ENCODE data around the gene UBXN6.
A peak's percentile ranks its signal among the peaks of the same experiment; 100 is the strongest.

Gene UBXN6

DNA sequence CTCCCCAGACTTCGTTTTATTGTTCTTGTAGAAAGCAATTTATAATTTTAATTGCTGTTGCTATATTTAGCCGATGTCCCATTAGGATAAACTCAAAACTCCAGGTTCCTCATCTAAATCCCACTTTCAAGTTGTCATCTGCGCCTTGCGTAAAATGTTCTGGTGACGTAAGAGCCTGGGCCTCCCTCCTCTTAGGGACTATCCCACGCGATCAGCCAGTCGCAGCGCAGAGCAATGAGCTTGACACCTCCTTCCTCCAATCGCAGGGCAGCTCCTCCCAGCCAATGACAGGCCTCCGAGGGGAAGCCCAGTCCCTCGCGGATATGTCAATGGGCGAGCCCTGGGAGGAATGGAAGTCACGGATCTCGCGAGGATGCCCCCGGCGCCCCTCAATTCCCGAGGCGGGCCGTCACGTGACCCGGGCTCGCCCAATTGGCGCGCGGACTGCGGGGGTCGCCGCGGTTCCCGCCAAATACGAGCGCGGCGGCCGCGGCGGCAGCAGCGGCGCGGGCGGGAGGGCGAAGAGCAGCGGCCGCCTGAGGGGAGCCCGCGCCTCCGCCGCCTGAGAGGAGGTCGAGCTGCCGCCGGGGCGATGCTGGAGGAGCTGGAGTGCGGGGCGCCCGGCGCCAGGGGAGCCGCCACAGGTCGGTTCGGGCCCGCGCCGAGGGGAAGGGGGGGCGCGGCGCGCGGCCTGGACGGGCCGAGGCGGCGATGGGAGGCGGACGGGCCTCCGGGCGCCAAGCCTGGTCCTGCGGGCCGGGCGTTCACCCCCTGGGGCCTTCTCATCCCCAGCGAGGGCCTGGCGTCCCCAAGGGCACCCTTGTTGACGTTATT, 55.2 kb downstream of the UBXN6 start, which contains the start of gene CHAF1A:
CHAF1A (plus strand) TSS at position 470 of the 834 bp plus-strand sequence; CDS start at position 593, 123 bp downstream.
- H3K4me3 ChIP-seq (ENCODE audit: low read length): peak within 1 kb of the TSS; percentile 83
- TF ChIP-seq, protein P1, sequence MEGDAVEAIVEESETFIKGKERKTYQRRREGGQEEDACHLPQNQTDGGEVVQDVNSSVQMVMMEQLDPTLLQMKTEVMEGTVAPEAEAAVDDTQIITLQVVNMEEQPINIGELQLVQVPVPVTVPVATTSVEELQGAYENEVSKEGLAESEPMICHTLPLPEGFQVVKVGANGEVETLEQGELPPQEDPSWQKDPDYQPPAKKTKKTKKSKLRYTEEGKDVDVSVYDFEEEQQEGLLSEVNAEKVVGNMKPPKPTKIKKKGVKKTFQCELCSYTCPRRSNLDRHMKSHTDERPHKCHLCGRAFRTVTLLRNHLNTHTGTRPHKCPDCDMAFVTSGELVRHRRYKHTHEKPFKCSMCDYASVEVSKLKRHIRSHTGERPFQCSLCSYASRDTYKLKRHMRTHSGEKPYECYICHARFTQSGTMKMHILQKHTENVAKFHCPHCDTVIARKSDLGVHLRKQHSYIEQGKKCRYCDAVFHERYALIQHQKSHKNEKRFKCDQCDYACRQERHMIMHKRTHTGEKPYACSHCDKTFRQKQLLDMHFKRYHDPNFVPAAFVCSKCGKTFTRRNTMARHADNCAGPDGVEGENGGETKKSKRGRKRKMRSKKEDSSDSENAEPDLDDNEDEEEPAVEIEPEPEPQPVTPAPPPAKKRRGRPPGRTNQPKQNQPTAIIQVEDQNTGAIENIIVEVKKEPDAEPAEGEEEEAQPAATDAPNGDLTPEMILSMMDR (conservative IDR thresholded peaks at IDR 0.05; ENCODE audit: low read length): no peak
- peak; percentile 100 for DNase-seq (ENCODE audit: low read depth)

DNA sequence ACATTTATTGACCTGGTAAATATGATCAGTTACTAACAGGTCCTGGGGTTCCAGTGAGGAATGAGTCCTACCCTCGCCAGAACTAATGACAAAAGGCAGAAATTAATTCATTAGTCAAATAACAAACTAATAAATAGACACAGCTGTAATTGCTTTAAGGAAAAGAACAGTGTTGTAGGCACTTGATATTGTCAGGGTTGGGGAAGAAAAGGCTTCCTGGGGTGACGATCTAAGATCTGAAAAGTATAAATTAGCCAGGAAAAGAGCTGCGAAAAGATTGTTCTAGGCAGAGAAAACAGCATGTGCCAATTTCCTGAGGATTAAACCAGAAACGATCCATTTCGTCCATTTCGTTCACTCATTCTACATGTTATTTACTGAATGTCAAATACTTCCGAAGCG, 55.8 kb downstream of the UBXN6 start:
- DNase-seq (ENCODE audit: low read depth): no peak

DNA sequence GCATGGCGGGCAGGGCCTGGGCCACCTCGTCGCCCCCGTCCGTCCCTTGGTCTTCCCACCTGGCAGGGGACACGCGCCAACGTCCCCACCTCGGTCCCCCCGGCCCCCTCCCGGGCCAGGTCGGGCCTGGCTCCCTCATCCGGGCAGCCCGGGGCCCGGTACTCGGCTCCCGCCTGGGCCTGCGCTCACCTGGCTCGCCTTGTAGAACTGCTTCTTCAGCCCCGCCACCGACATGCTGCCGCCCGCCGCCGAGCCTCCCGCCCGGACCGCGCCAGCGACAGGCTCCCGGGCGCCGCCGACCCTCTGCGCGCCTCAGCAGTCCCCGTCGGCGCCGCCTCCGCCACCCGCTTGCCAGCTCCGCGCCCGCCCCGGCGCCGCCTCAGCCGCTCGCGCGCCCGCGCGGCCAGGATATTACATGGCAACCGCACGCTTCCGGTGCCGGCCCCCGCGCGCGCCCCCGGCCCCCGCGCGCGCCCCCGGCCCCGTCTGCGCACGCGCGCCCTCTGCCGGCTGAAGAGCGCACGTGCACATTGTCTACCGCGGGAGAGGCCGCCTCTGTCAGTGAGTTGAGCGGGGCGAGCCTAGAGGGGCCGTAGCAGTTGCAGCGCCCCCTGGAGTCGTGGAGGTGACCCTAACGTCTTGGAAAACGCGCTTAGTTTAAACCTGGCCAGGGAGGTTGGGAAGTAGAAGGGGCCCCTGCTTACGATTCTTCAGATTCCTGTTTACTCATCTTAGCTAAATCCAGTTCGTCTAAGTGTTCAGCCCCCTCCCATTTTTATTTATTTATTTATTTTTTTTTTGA, 57.3 kb downstream of the UBXN6 start, which contains the start of gene SH3GL1:
SH3GL1 (minus strand) TSS at position 413 of the 802 bp plus-strand sequence; CDS start at position 234, 179 bp downstream.
- H3K4me3 ChIP-seq (ENCODE audit: low read length): peak within 1 kb of the TSS; percentile 92
- peak; percentile 87 for DNase-seq (ENCODE audit: low read depth)
- TF ChIP-seq, protein P1 (conservative IDR thresholded peaks at IDR 0.05; ENCODE audit: low read length): peak; percentile 82

More for the DNA sequence above, 55.8 kb downstream of the UBXN6 start:
- TF ChIP-seq, protein P1 (conservative IDR thresholded peaks at IDR 0.05; ENCODE audit: low read length): no peak
- peak overlapping the region; percentile 56 for H3K4me3 ChIP-seq (ENCODE audit: low read length)

GRCh38 chr19:4399812-4400134, 57.8 kb downstream of the UBXN6 start:
- peak overlapping the region; percentile 92 for H3K4me3 ChIP-seq (ENCODE audit: low read length)
- TF ChIP-seq, protein P1 (conservative IDR thresholded peaks at IDR 0.05; ENCODE audit: low read length): no peak
- DNase-seq (ENCODE audit: low read depth): no peak

- TF ChIP-seq, protein P1 (conservative IDR thresholded peaks at IDR 0.05; ENCODE audit: low read length): no peak
- peak; percentile 21 for DNase-seq (ENCODE audit: low read depth)
- H3K4me3 ChIP-seq (ENCODE audit: low read length): peak overlapping the region; percentile 3; the same call in 1 of the 2 replicates
Measured at GRCh38 chr19:4396949-4397783, 60.4 kb downstream of the UBXN6 start.
